NOMO-1 treated with dmso at 0.1 percent for 144 hours (cell line): ENCODE measurements around the gene TPRN.

Source experiments
- DNase-seq: peaks from one replicate; lab custom pipeline; 2025; ENCODE audit not compliant: unreplicated experiment; lab: John Stamatoyannopoulos, UW

TPRN gene

GRCh38 chr9:137162505-137163364 lies 37.8 kb downstream of the TPRN start:
- DNase-seq: no peak

GRCh38 chr9:137161558-137162486 lies 38.7 kb downstream of the TPRN start:
- DNase-seq: no peak

GRCh38 chr9:137160716-137161557 lies 39.6 kb downstream of the TPRN start:
- DNase-seq: no peak

- DNase-seq: no peak
Observed at GRCh38 chr9:137160054-137160425, 40.5 kb downstream of the TPRN start.

- DNase-seq: no peak
Observed at GRCh38 chr9:137159105-137160053, 41.2 kb downstream of the TPRN start.

- DNase-seq: no peak
Observed at GRCh38 chr9:137158625-137159024, 41.9 kb downstream of the TPRN start.

GRCh38 chr9:137157618-137158415 lies 42.7 kb downstream of the TPRN start:
- no peak for DNase-seq

GRCh38 chr9:137156567-137157375 lies 43.8 kb downstream of the TPRN start:
- no peak for DNase-seq

GRCh38 chr9:137152844-137153405 lies 47.6 kb downstream of the TPRN start:
- DNase-seq: no peak

GRCh38 chr9:137150617-137151457 lies 49.7 kb downstream of the TPRN start:
- DNase-seq: no peak

- DNase-seq: no peak
Observed at GRCh38 chr9:137149942-137150616, 50.5 kb downstream of the TPRN start.

- no peak for DNase-seq
Observed at GRCh38 chr9:137149363-137149762, 51.2 kb downstream of the TPRN start.

- no peak for DNase-seq
Observed at GRCh38 chr9:137148661-137149060, 51.9 kb downstream of the TPRN start.

GRCh38 chr9:137148242-137148641 lies 52.3 kb downstream of the TPRN start:
- no peak for DNase-seq

- DNase-seq: no peak
Observed at GRCh38 chr9:137147793-137148160, 52.8 kb downstream of the TPRN start.

GRCh38 chr9:137147091-137147792 lies 53.3 kb downstream of the TPRN start:
- no peak for DNase-seq
